LNCaP clone FGC (cell line): ENCODE data around the gene TRIM44.

Source experiments
- DNase-seq: peaks from one replicate; pipeline ENCODE4 v3.0.0-alpha.2; 2011; ENCODE audit warnings: low read depth
- H3K4me3 ChIP-seq: 2 replicates; pipeline ENCODE4 v1.5.1; 2011; ENCODE audit warnings: mild to moderate bottlenecking, low read depth, low read length, control low read depth
- CTCF ChIP-seq: IDR thresholded peaks from 2 replicates; pipeline ENCODE4 v1.5.1; 2012; ENCODE audit warnings: mild to moderate bottlenecking; ENCODE audit not compliant: control insufficient read depth, insufficient read depth; ENCODE audit errors: extremely low read depth

The TRIM44 gene

GRCh38 chr11:35802672-35803071 is 140.1 kb downstream of the TRIM44 start:
- TF ChIP-seq CTCF, result no peak
- no peak overlapping the region for H3K4me3 ChIP-seq
- no peak for DNase-seq

DNA sequence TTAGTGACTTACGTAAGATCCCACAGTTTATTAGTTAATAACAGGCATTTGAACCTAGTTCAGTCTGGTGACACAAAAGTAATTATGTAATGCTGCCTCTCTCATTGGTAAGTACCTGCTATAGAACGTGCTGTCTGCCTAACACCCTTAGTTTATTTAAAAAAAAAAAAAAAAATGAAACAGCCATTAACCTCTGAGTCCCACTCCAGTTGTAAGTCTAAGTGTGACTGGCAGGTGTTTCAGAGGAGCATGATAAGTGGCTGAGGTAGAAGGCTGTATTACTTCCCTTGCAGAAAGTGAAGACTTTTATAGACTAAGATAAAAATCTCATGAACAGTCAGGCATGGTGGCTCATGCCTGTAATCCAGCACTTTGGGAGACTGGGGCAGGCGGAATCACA is 140.5 kb downstream of the TRIM44 start:
- no peak overlapping the region for H3K4me3 ChIP-seq
- DNase-seq, result no peak
- no peak for TF ChIP-seq CTCF

DNA sequence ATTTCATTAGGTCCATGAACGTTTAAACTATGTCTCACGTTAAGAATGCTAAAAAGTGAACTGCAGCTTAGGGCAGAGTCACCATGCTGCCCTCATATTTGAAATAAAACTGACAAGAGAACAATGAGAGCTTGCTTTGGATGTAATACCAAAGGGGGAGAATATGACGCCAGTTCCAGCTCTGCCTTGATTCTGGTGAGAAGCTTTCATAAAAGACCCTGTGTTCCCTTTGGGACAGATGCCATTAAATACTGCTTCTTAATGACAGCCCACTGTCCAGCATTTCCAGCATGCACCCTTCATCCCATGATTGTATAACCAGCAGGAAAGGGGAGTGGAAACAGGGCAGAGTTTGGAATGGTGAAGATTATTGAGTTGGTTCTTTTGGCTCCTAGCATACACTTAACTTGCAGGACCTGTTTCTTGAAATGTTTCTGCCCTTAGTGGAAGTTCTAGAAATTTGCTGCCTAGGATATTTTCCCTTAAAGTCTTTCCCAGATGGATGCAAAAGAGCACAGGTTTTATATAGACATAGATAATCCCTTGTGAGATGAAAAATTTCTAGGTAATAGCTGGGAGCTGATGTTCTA is 142.0 kb downstream of the TRIM44 start:
- H3K4me3 ChIP-seq, result no peak overlapping the region
- no peak for DNase-seq
- no peak for TF ChIP-seq CTCF

- no peak overlapping the region for H3K4me3 ChIP-seq
- DNase-seq, result no peak
- TF ChIP-seq CTCF, result no peak
These were observed 147.0 kb downstream of the TRIM44 start for GRCh38 chr11:35809561-35809960.

- no peak for TF ChIP-seq CTCF
- DNase-seq, result no peak
- no peak overlapping the region for H3K4me3 ChIP-seq
These were observed 147.6 kb downstream of the TRIM44 start for GRCh38 chr11:35810045-35810645.

- no peak for TF ChIP-seq CTCF
- no peak overlapping the region for H3K4me3 ChIP-seq
- no peak for DNase-seq
These were observed 149.2 kb downstream of the TRIM44 start for GRCh38 chr11:35811783-35812182.

DNA sequence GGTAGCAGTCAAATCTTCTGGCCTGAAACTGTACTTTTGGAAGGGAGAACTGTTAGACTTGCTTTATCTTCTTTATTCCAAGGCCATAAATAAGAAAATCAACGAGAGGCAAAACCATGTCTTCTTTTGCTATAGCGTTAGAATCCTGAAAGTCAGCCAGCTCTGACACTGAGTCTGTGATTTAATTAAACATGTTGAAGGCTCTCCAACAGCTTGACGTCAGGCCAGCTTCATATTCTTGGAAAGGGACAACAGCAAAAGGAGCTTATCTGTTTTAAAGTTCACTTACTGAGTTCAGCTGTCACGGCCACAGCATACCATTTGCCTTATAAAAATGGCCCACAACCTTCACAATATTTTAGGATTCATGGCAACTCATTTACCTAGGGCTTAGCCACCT is 150.3 kb downstream of the TRIM44 start:
- no peak overlapping the region for H3K4me3 ChIP-seq
- TF ChIP-seq CTCF, result no peak
- DNase-seq, result no peak
